GM12878 (cell line): ENCODE results near the gene IFIT3. TPM values are rescaled to one million over a fixed set of nuclear protein-coding genes. Genes with fewer than 3 reads are reported as not detected.

Experiments used
- ASH2L ChIP-seq: fragments of 300-600, 200-600 bp; sonication (generic); IDR thresholded peaks from 2 replicates; pipeline ENCODE4 v1.6.1; 2017; ENCODE audit warnings: low read depth, mild to moderate bottlenecking, borderline replicate concordance
- DPF2 ChIP-seq: fragments of 450-650 bp; IDR thresholded peaks from 2 replicates; pipeline ENCODE4 v1.6.1; 2017; ENCODE audit warnings: mild to moderate bottlenecking
- NR2C2 ChIP-seq: IDR thresholded peaks from 2 replicates; pipeline ENCODE4 v1.6.1; 2011; ENCODE audit warnings: borderline replicate concordance, low read depth; ENCODE audit not compliant: control insufficient read depth, insufficient read length
- PAX8 ChIP-seq: fragments of 450-650 bp; IDR thresholded peaks from 2 replicates; pipeline ENCODE4 v1.6.1; 2017; ENCODE audit warnings: mild to moderate bottlenecking, moderate library complexity
- POLR2A ChIP-seq: IDR thresholded peaks from 2 replicates; pipeline ENCODE4 v1.6.1; 2011; ENCODE audit warnings: low read depth, mild to moderate bottlenecking, low read length
- SMAD5 ChIP-seq: IDR thresholded peaks from 2 replicates; pipeline ENCODE4 v1.6.1; 2016; ENCODE audit warnings: antibody characterized with exemption, low read depth
- USF2 ChIP-seq: IDR thresholded peaks from 2 replicates; pipeline ENCODE4 v1.6.1; 2011; ENCODE audit warnings: low read depth, low read length, improper control_type of control experiment, borderline replicate concordance
- polyA plus RNA-seq, 11 experiments: library from polyadenylated mRNA; depleted of rRNA in 4 of 11; unstranded in 6 of 11; stranded (reverse) in 5 of 11; fragments of >200 nt; fragmentation: Nextera tagmentation in 4 of 11; fragmentation: Illumina TruSeq in 1 of 11; extraction: Ambion mirVana in 4 of 11; extraction: Trizol in 1 of 11; gene quantifications; 1 replicate in 1 of 11; 2 replicates in 10 of 11; pipeline versions ENCODE4 v1.2.1 to v1.2.3, GENCODE V29; 2011 to 2016; ENCODE audit warnings: inconsistent platforms in 2 of 11, missing spikeins in 2 of 11, low read depth in 1 of 11
- total RNA-seq, 4 experiments: library from RNA; depleted of rRNA in 3 of 4; stranded (reverse); fragments of >200 nt in 3 of 4; fragmentation: Illumina TruSeq in 1 of 4; extraction: Trizol in 1 of 4; gene quantifications; 2 replicates each; pipeline versions ENCODE4 v1.2.1 to v1.2.3, GENCODE V29; 2013 to 2021
- TF ChIP-seq, protein P1 (sequence below): fragments of 450-650 bp; conservative IDR thresholded peaks from 2 replicates; pipeline ENCODE4 v1.6.1; 2017; ENCODE audit warnings: mild to moderate bottlenecking, moderate library complexity

IFIT3 gene
- total and polyA plus RNA-seq, 10 of the 15 experiments (the other 5 are each of a cell fraction or from before 2014, with no cell fraction given) = 27.0 to 70.2 (median 51.1) TPM

DNA sequence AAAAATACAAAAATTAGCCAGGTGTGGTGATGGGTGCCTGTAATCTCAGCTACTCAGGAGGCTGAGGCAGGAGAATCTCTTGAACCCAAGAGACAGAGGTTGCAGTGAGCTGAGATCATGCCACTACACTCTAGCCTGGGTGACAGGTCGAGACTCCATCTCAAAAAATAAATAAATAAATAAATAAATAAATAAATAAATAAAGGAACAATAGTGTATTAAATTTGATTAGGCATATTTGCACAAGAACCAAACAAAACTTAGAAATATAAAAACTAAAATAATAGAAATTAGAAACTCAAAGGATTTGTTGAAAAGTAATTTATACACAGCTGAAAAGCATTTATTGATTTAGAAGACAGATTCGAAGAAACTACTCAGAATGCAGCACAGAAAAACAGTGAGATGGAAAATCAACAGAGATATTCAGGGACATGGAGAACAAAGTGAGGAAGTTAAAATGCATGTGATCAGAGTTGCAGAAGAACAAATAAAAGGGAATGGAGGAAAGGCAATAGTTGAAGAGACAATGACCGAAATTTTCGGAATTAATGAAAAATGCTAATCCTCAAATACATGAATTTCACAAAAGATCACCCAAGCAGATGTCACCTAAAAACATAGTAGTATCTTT lies 17.7 kb downstream of the IFIT3 start (continued):
- TF ChIP-seq USF2 (no peak), POLR2A (no peak), ASH2L (no peak), SMAD5 (no peak), NR2C2 (no peak), PAX8 (no peak), DPF2 (no peak)
- TF ChIP-seq, protein P1, sequence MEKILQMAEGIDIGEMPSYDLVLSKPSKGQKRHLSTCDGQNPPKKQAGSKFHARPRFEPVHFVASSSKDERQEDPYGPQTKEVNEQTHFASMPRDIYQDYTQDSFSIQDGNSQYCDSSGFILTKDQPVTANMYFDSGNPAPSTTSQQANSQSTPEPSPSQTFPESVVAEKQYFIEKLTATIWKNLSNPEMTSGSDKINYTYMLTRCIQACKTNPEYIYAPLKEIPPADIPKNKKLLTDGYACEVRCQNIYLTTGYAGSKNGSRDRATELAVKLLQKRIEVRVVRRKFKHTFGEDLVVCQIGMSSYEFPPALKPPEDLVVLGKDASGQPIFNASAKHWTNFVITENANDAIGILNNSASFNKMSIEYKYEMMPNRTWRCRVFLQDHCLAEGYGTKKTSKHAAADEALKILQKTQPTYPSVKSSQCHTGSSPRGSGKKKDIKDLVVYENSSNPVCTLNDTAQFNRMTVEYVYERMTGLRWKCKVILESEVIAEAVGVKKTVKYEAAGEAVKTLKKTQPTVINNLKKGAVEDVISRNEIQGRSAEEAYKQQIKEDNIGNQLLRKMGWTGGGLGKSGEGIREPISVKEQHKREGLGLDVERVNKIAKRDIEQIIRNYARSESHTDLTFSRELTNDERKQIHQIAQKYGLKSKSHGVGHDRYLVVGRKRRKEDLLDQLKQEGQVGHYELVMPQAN = no peak
